ENCODE results near the gene SLC36A3. TPM values are rescaled to one million over a fixed set of nuclear protein-coding genes. Genes with fewer than 3 reads are reported as not detected.

Gene SLC36A3
- total RNA-seq, 1 experiment from 2014 or later: not detected

DNA sequence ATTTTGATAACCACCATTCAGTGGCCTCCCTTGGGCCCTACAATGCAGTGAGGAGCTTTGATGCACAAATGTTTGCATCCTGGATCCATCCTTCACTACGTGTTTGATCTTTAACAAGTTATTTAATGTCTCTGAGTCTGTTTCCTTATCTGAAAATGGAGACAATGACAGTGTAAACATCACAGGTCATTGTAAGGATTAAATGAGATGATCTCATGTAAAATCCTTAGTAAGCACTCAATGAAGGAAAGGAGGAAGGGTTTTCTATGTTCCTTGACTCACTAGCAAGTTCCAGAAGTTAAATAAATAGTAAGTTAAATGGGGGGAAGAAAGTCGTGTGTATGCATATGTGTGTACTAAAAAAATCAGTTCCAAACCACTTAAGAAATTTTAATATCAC lies 9.8 kb upstream of the SLC36A3 start:
- H3K4me3 Mint-ChIP-seq: no peak overlapping the region
- TF ChIP-seq, protein P1, sequence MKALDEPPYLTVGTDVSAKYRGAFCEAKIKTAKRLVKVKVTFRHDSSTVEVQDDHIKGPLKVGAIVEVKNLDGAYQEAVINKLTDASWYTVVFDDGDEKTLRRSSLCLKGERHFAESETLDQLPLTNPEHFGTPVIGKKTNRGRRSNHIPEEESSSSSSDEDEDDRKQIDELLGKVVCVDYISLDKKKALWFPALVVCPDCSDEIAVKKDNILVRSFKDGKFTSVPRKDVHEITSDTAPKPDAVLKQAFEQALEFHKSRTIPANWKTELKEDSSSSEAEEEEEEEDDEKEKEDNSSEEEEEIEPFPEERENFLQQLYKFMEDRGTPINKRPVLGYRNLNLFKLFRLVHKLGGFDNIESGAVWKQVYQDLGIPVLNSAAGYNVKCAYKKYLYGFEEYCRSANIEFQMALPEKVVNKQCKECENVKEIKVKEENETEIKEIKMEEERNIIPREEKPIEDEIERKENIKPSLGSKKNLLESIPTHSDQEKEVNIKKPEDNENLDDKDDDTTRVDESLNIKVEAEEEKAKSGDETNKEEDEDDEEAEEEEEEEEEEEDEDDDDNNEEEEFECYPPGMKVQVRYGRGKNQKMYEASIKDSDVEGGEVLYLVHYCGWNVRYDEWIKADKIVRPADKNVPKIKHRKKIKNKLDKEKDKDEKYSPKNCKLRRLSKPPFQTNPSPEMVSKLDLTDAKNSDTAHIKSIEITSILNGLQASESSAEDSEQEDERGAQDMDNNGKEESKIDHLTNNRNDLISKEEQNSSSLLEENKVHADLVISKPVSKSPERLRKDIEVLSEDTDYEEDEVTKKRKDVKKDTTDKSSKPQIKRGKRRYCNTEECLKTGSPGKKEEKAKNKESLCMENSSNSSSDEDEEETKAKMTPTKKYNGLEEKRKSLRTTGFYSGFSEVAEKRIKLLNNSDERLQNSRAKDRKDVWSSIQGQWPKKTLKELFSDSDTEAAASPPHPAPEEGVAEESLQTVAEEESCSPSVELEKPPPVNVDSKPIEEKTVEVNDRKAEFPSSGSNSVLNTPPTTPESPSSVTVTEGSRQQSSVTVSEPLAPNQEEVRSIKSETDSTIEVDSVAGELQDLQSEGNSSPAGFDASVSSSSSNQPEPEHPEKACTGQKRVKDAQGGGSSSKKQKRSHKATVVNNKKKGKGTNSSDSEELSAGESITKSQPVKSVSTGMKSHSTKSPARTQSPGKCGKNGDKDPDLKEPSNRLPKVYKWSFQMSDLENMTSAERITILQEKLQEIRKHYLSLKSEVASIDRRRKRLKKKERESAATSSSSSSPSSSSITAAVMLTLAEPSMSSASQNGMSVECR (CRISPR knock-in tag; IDR thresholded peaks at IDR 0.05; ENCODE audit: borderline replicate concordance): no peak
- TF ChIP-seq, protein P2, sequence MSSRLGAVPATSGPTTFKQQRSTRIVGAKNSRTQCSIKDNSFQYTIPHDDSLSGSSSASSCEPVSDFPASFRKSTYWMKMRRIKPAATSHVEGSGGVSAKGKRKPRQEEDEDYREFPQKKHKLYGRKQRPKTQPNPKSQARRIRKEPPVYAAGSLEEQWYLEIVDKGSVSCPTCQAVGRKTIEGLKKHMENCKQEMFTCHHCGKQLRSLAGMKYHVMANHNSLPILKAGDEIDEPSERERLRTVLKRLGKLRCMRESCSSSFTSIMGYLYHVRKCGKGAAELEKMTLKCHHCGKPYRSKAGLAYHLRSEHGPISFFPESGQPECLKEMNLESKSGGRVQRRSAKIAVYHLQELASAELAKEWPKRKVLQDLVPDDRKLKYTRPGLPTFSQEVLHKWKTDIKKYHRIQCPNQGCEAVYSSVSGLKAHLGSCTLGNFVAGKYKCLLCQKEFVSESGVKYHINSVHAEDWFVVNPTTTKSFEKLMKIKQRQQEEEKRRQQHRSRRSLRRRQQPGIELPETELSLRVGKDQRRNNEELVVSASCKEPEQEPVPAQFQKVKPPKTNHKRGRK (CRISPR knock-in tag; IDR thresholded peaks at IDR 0.05; ENCODE audit: borderline replicate concordance): no peak

DNA sequence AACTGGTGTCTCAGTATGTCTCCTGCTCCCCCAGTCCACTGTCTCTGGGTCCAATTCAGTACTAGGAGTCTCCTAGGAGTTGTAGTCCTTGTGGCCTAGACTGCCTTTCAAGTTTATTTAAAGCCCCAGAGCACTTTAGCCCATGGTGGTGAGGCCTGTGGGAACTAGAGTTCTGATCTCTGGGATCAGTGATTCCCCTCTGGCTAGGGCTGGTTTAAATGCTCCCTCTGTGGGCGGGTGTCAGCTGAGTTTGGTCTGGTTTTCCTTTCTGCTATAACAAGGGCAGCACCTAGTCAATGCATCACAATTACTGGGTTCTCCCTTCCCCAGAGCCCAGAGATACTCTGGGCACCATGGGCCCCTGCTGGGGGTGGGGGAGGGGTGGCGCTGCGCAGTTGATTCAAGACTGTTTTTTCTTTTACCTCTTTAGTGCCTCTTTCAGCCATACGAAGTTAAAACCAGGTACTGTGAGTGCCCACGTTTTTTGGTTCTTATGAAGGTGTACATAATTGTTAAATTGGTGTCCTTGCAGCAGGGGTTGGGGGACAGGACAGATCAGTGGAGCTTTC lies 9.3 kb upstream of the SLC36A3 start:
- no peak for DNase-seq (ENCODE audit: low spot score)
- TF ChIP-seq, protein P3, sequence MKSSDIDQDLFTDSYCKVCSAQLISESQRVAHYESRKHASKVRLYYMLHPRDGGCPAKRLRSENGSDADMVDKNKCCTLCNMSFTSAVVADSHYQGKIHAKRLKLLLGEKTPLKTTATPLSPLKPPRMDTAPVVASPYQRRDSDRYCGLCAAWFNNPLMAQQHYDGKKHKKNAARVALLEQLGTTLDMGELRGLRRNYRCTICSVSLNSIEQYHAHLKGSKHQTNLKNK (CRISPR knock-in tag; IDR thresholded peaks at IDR 0.05): no peak
- TF ChIP-seq, protein P4, sequence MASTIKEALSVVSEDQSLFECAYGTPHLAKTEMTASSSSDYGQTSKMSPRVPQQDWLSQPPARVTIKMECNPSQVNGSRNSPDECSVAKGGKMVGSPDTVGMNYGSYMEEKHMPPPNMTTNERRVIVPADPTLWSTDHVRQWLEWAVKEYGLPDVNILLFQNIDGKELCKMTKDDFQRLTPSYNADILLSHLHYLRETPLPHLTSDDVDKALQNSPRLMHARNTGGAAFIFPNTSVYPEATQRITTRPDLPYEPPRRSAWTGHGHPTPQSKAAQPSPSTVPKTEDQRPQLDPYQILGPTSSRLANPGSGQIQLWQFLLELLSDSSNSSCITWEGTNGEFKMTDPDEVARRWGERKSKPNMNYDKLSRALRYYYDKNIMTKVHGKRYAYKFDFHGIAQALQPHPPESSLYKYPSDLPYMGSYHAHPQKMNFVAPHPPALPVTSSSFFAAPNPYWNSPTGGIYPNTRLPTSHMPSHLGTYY (CRISPR knock-in tag; IDR thresholded peaks at IDR 0.05): no peak
- TF ChIP-seq JAZF1 (CRISPR knock-in tag; IDR thresholded peaks at IDR 0.05): no peak
- TF ChIP-seq, protein P5, sequence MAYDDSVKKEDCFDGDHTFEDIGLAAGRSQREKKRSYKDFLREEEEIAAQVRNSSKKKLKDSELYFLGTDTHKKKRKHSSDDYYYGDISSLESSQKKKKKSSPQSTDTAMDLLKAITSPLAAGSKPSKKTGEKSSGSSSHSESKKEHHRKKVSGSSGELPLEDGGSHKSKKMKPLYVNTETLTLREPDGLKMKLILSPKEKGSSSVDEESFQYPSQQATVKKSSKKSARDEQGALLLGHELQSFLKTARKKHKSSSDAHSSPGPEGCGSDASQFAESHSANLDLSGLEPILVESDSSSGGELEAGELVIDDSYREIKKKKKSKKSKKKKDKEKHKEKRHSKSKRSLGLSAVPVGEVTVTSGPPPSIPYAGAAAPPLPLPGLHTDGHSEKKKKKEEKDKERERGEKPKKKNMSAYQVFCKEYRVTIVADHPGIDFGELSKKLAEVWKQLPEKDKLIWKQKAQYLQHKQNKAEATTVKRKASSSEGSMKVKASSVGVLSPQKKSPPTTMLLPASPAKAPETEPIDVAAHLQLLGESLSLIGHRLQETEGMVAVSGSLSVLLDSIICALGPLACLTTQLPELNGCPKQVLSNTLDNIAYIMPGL (CRISPR knock-in tag; IDR thresholded peaks at IDR 0.05): no peak
- TF ChIP-seq RORB (CRISPR knock-in tag; IDR thresholded peaks at IDR 0.05): no peak
- ChIA-PET POLR2A (no interaction called here), CTCF (interaction anchor here (1.0 to 1.1 kb wide), 2 partner anchors 74 to 148 kb away, joined by 3 to 5 read pairs; no protein-coding TSS in a partner anchor)
- Mint-ChIP-seq H3K4me3 (no peak overlapping the region), H3K36me3 (peaks cover 8% of the 10 kb centered on the region), H3K9me3 (peaks cover 26% of the 10 kb centered on the region), H3K4me1 (peaks cover 11% of the 10 kb centered on the region), H3K27ac (no peak overlapping the region), H3K27me3 (ENCODE audit: low read depth) (peaks cover 2% of the 10 kb centered on the region; the same call in 1 of the 2 replicates)
- ATAC-seq: peak; percentile 26

More for the DNA sequence above, 9.8 kb upstream of the SLC36A3 start:
- peaks cover 2% of the 10 kb centered on the region; the same call in 1 of the 2 replicates for H3K27me3 Mint-ChIP-seq (ENCODE audit: low read depth)
- peaks cover 8% of the 10 kb centered on the region for H3K36me3 Mint-ChIP-seq
- no peak for ATAC-seq
- DNase-seq (ENCODE audit: low spot score): no peak
- POLR2A ChIA-PET: no interaction called here
- H3K27ac Mint-ChIP-seq: no peak overlapping the region
- peaks cover 13% of the 10 kb centered on the region for H3K4me1 Mint-ChIP-seq
- CTCF ChIA-PET: interaction anchor here (1.0 to 1.1 kb wide), 2 partner anchors 74 to 148 kb away, joined by 3 to 5 read pairs; no protein-coding TSS in a partner anchor
- peaks cover 26% of the 10 kb centered on the region for H3K9me3 Mint-ChIP-seq

DNA sequence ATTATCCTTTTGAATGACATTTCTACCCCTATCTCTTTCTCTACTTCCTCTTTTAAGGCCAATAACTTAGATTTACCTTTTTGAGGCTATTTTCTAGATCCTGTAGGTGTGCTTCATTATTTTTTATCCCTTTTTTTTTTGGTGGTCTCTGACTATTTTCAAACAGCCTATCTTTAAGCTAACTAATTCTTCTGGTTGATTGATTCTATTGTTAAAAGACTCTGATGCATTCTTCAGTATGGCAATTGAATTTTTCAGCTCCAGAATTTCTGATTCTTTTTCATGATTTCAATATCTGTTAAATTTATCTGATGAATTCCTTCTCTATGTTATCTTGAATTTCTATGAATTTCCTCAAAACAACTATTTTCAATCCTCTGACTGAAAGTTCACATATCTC lies 7.4 kb upstream of the SLC36A3 start:
- TF ChIP-seq, protein P1 (CRISPR knock-in tag; IDR thresholded peaks at IDR 0.05; ENCODE audit: borderline replicate concordance): no peak
- TF ChIP-seq, protein P6, sequence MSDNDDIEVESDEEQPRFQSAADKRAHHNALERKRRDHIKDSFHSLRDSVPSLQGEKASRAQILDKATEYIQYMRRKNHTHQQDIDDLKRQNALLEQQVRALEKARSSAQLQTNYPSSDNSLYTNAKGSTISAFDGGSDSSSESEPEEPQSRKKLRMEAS (CRISPR knock-in tag; IDR thresholded peaks at IDR 0.05): no peak
- TF ChIP-seq, protein P7, sequence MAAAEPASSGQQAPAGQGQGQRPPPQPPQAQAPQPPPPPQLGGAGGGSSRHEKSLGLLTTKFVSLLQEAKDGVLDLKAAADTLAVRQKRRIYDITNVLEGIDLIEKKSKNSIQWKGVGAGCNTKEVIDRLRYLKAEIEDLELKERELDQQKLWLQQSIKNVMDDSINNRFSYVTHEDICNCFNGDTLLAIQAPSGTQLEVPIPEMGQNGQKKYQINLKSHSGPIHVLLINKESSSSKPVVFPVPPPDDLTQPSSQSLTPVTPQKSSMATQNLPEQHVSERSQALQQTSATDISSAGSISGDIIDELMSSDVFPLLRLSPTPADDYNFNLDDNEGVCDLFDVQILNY (CRISPR knock-in tag; IDR thresholded peaks at IDR 0.05): no peak
- TF ChIP-seq, protein P2 (CRISPR knock-in tag; IDR thresholded peaks at IDR 0.05; ENCODE audit: borderline replicate concordance): no peak
- no peak for TF ChIP-seq NFE2L1 (CRISPR knock-in tag; IDR thresholded peaks at IDR 0.05)
- TF ChIP-seq FOXP1 (CRISPR knock-in tag; IDR thresholded peaks at IDR 0.05; ENCODE audit: borderline replicate concordance): no peak
- CTCF ChIA-PET: no interaction called here

More for the DNA sequence above, 7.4 kb upstream of the SLC36A3 start:
- no peak overlapping the region for H3K27ac Mint-ChIP-seq
- H3K9me3 Mint-ChIP-seq: peaks cover 26% of the 10 kb centered on the region
- peaks cover 8% of the 10 kb centered on the region for H3K36me3 Mint-ChIP-seq
- ATAC-seq: no peak
- no peak overlapping the region for H3K4me3 Mint-ChIP-seq
- POLR2A ChIA-PET: no interaction called here
- peaks cover 2% of the 10 kb centered on the region; the same call in 1 of the 2 replicates for H3K27me3 Mint-ChIP-seq (ENCODE audit: low read depth)
- no peak for DNase-seq (ENCODE audit: low spot score)
- peaks cover 7% of the 10 kb centered on the region for H3K4me1 Mint-ChIP-seq

Measured in WTC11 (cell line).